Measurements from ENCODE around the gene AQP7. TPM values are rescaled to one million over a fixed set of nuclear protein-coding genes. Genes with fewer than 3 reads are reported as not detected.

The AQP7 gene
- total RNA-seq, 1 donor from 2014 or later: 150 TPM

DNA sequence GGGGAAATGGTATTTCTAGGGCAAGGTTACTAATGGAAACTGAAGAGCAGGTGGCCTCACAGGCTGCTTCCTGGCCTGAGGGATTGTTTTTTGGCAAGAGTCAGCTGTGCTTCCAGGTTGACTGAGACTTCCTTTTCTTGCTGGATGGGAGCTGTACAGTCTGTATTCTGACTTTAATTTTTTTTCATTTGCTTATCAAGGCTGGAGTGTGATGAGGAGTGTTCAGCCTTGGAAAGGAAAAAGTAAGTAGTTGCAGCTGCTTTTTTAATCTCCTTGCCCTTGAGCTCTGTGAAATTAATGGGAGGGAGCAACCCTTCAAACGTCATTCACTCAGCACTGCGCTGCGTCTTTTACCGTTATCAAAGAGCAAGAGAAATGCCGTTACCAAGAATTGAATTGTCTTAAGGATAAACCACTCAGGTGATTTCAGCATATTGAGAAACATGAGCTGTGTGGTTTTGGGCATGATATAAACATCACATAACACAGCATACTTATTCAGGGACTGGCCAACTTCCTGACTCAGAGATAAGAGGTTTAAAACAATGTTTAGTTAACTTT, 47.6 kb downstream of the AQP7 start:
- H3K27me3 ChIP-seq (ENCODE audit: low read depth): no peaks in the 10 kb centered on the region
- H3K27ac ChIP-seq (replicated peaks): peak overlapping the region; percentile 56
- peaks cover 38% of the 10 kb centered on the region for H3K4me1 ChIP-seq
- H3K36me3 ChIP-seq: peaks cover 22% of the 10 kb centered on the region
- no peak for DNase-seq
- intact Hi-C loops (cut with micrococcal nuclease): no loop called here
- H3K9me3 ChIP-seq (replicated peaks): no peaks in the 10 kb centered on the region
- H3K4me3 ChIP-seq: no peak overlapping the region
- TF ChIP-seq, protein P1, sequence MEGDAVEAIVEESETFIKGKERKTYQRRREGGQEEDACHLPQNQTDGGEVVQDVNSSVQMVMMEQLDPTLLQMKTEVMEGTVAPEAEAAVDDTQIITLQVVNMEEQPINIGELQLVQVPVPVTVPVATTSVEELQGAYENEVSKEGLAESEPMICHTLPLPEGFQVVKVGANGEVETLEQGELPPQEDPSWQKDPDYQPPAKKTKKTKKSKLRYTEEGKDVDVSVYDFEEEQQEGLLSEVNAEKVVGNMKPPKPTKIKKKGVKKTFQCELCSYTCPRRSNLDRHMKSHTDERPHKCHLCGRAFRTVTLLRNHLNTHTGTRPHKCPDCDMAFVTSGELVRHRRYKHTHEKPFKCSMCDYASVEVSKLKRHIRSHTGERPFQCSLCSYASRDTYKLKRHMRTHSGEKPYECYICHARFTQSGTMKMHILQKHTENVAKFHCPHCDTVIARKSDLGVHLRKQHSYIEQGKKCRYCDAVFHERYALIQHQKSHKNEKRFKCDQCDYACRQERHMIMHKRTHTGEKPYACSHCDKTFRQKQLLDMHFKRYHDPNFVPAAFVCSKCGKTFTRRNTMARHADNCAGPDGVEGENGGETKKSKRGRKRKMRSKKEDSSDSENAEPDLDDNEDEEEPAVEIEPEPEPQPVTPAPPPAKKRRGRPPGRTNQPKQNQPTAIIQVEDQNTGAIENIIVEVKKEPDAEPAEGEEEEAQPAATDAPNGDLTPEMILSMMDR (IDR thresholded peaks at IDR 0.05; ENCODE audit: borderline replicate concordance): no peak

DNA sequence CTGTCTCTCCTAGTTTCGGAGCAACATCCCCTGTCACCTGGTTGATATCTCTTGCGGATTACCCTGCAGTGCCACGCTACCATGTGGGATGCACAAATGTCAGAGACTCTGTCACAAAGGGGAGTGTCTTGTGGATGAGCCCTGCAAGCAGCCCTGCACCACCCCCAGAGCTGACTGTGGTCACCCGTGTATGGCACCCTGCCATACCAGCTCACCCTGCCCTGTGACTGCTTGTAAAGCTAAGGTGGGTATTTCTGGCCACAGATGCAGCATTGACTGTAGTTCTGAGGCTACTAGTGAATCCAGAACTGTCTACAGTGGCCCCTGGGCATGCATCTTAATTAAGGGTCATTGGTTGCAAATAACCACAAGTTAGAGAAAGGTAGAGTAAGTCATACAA, 50.8 kb downstream of the AQP7 start:
- DNase-seq: no peak
- no peaks in the 10 kb centered on the region for H3K9me3 ChIP-seq (replicated peaks)
- TF ChIP-seq, protein P1 (IDR thresholded peaks at IDR 0.05; ENCODE audit: borderline replicate concordance): no peak
- no peaks in the 10 kb centered on the region for H3K27me3 ChIP-seq (ENCODE audit: low read depth)
- intact Hi-C loops (cut with micrococcal nuclease): no loop called here
- H3K27ac ChIP-seq (replicated peaks): peak overlapping the region; percentile 13
- H3K36me3 ChIP-seq: peaks cover 41% of the 10 kb centered on the region
- no peak overlapping the region for H3K4me3 ChIP-seq
- peaks cover 40% of the 10 kb centered on the region for H3K4me1 ChIP-seq

DNA sequence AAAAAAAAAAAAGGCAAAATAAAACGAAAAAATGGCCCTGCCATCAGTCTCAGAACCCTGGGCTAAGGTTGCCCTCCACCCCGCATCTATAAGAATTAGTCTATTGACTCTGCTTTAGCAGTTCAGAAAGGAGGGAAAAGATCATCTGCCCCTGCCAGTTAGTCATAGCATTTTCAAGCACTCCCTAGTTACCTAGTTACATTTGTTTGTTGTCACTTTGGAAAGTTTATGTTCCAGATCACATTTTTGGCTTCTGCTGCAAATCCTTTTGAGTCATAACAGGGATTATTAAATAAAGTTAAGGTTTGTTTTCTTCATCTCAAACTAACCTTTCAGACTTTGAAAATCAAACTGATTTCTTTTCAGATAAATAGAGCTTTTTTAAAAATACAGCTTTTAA, 52.1 kb downstream of the AQP7 start:
- Histone ChIP-seq H3K36me3 (peaks cover 52% of the 10 kb centered on the region), H3K9me3 (replicated peaks) (no peaks in the 10 kb centered on the region), H3K4me3 (no peak overlapping the region), H3K27ac (replicated peaks) (peak overlapping the region; percentile 59), H3K4me1 (peaks cover 36% of the 10 kb centered on the region), H3K27me3 (ENCODE audit: low read depth) (no peaks in the 10 kb centered on the region)
- TF ChIP-seq, protein P1 (IDR thresholded peaks at IDR 0.05; ENCODE audit: borderline replicate concordance): no peak
- DNase-seq: no peak
- intact Hi-C loops (cut with micrococcal nuclease): no loop called here

DNA sequence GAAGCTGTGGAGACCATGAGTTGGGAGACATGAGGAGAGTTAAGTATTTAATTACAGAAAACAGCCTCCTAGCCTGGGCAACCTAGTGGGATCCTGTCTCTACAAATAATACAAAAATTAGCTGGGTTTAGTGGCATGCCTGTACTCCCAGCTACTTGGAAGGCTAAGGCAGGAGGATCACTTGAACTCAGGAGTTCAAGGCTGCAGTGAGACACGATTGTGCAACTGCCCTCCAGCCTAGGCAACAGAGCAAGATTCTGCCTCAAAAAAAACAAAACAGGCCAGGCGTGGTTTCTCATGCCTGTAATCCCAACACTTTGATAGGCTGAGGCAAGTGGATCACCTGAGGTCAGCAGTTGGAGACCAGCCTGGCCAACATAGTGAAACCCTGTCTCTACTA, 52.6 kb downstream of the AQP7 start:
- Histone ChIP-seq H3K27ac (replicated peaks) (peak overlapping the region; percentile 59), H3K4me3 (no peak overlapping the region), H3K27me3 (ENCODE audit: low read depth) (no peaks in the 10 kb centered on the region), H3K9me3 (replicated peaks) (no peaks in the 10 kb centered on the region), H3K36me3 (peaks cover 54% of the 10 kb centered on the region), H3K4me1 (peaks cover 31% of the 10 kb centered on the region)
- intact Hi-C loops (cut with micrococcal nuclease): no loop called here
- DNase-seq: no peak
- TF ChIP-seq, protein P1 (IDR thresholded peaks at IDR 0.05; ENCODE audit: borderline replicate concordance): no peak

DNA sequence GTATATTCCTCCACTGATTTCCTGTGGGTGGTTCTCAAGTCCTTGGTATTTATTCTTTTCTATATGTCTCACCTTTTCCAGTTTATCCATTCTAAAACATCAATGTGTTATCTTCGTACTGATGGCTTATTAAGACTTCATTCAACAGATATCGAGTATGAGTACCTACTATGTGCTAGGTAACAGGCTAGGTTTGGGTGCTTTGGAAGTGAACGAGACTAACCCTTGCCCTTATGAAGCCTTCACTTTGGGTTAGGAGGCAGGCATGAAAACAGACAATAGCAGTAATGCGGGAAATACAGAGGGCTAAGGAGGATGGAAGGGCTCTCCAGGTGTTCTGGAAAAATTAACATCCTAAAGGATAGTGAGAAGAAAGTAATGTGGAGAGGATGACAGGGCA, 53.4 kb downstream of the AQP7 start:
- no peak overlapping the region for H3K27ac ChIP-seq (replicated peaks)
- H3K36me3 ChIP-seq: peaks cover 56% of the 10 kb centered on the region
- H3K27me3 ChIP-seq (ENCODE audit: low read depth): no peaks in the 10 kb centered on the region
- no peak for DNase-seq
- peaks cover 24% of the 10 kb centered on the region for H3K4me1 ChIP-seq
- TF ChIP-seq, protein P1 (IDR thresholded peaks at IDR 0.05; ENCODE audit: borderline replicate concordance): no peak
- no peak overlapping the region for H3K4me3 ChIP-seq
- intact Hi-C loops (cut with micrococcal nuclease): no loop called here
- H3K9me3 ChIP-seq (replicated peaks): no peaks in the 10 kb centered on the region

All from left ventricle myocardium inferior (tissue), 1 donor.